SK-MEL-5 (cell line): ENCODE data around the gene SERGEF. TPM values are rescaled to one million over a fixed set of nuclear protein-coding genes. Genes with fewer than 3 reads are reported as not detected.

Experiments used
- DNase-seq: peaks from one replicate; pipeline ENCODE4 v3.0.0-alpha.2; 2016; ENCODE audit warnings: low read depth, low spot score
- in situ Hi-C: cut with HindIII; loops from 2 replicates; pipeline ENCODE4 v1.10.0; 2016; ENCODE audit warnings: low sequenced_read_pairs, high pct_unique_total_duplicates, low pct_unique_long_range_greater_than_20kb
- total RNA-seq: library from RNA; depleted of rRNA; stranded (reverse); fragments of >200 nt; shearing (Covaris generic); gene quantifications from 2 replicates; pipeline ENCODE4 v1.2.3, GENCODE V29; 2014

SERGEF gene
- total RNA-seq, 1 experiment from 2014 or later, result 35.1 TPM

GRCh38 chr11:17791144-17791543 is 221.7 kb downstream of the SERGEF start:
- DNase-seq, result no peak
- in situ Hi-C loops, result no loop called here

DNA sequence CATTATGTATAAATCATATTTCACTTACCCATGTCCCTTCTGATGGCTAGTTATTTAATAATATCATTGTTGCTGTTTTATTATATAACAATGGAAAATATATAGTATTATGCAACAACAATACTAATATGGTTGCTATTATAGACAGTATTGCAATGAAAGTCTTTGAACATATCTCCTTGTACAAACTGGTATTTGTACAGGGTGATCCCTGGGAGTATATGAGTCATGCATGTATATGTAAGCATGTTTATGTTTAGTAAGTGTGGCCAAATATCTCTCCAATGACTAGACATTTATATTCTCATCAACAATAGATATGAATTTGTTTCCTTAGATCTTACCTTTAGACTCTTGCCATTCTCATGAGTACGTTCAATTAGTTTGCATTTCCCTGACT is 222.4 kb downstream of the SERGEF start:
- DNase-seq, result no peak
- in situ Hi-C loops, result no loop called here

- in situ Hi-C loops, result no loop called here
- no peak for DNase-seq
Observed at GRCh38 chr11:17788084-17788483, 224.8 kb downstream of the SERGEF start.

DNA sequence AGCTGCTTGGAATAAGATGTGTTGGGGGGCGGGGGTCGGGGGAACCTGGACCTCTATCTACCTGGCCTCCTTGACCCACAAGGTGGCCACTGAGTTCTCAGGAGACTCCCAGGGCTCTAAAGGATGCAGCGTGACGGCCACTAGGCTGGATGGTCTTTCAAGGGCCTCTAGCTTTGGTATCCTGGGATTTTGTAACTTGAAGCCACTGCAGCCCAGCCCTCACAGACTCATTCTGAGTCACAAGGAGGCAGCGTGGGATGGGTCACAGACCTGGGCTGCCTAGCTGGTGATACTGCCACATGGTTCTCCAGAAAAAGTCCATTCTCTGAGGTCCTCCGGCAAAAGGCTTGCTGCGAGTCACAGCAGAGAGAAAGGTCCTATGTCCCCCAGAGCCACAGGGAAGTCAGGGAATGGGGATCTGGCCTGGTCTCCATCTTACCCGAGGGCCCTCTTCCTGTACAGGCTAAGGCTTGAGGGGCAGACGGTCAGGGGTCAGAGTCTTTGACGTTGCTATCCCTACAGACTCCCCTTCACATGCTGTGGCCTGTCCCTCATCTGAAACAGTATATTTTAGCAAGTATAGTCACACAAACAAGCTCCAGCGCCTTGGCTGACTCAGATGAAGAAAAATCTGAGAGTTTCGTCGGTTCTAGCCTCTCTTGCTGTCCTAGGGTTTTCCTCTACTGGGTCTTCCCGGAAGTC is 225.9 kb downstream of the SERGEF start:
- no peak for DNase-seq
- in situ Hi-C loops, result no loop called here

GRCh38 chr11:17783878-17784277 is 229.0 kb downstream of the SERGEF start:
- DNase-seq, result no peak
- in situ Hi-C loops, result no loop called here

- in situ Hi-C loops, result no loop called here
- DNase-seq, result no peak
Observed at GRCh38 chr11:17782603-17783337, 230.1 kb downstream of the SERGEF start.

DNA sequence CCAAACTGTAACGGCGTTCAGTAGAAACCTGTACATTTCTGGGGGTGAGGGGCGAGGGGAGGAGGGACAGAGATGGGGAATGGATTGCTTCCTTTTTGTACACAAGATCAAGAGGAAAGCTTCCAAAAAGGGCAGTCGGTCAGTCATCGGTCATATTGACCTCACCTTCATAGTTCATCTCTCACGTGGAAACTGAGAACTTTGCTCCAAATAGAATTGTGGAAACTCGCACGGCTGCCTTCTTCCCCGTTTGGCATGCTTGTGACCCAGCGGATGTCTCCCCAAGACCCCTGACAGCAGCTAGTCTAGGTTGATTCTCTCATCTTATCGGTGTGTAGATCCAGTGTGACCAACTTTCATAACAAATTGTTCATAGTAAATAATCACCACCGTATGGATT is 230.7 kb downstream of the SERGEF start:
- DNase-seq, result no peak
- in situ Hi-C loops, result no loop called here

- no peak for DNase-seq
- in situ Hi-C loops, result no loop called here
Observed at GRCh38 chr11:17781626-17782025, 231.2 kb downstream of the SERGEF start.

DNA sequence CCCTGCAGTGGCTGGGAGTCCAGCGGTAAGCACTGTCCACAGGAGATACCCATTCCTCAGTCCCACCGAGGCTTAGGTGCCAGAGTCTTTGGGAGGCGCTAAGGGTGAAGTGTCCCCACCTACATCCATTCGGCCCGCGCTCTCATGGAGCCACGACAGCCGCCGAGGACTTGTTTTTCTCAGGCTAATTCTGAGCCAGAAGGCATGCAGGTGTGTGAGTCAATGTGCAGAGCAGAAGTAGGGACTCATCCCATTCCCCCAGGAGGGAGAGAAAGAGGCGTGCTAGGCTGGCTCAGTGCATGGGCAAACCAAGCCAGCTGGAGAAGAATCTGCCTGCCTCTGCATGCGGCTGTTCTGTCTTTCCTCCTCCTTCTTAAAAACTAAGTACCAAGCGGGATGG is 231.6 kb downstream of the SERGEF start:
- in situ Hi-C loops, result no loop called here
- DNase-seq, result no peak

GRCh38 chr11:17780668-17781067 is 232.2 kb downstream of the SERGEF start:
- DNase-seq, result no peak
- in situ Hi-C loops, result no loop called here

- in situ Hi-C loops, result no loop called here
- DNase-seq, result no peak
Observed at GRCh38 chr11:17779861-17780594, 232.8 kb downstream of the SERGEF start.

- no peak for DNase-seq
- in situ Hi-C loops, result no loop called here
Observed at GRCh38 chr11:17778956-17779860, 233.6 kb downstream of the SERGEF start.

DNA sequence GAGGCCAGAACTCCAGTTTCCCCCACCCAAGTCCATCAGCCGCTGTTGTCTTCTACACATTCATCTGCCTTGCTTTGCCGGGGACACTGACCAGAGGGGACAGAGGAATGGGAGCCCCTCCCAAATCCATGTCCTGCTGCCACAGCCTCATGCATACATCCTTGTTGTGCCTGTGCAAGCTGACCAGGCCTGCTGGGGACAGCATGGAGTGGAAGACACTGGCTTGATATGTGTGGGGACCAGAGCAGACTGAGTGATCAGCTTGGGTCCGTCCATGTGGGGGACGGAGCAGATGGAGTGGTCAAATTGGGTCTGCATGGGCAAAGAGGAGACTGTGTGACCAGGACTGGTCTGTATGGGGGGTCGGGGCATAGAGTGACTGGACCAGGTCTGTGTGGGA is 234.5 kb downstream of the SERGEF start:
- in situ Hi-C loops, result no loop called here
- no peak for DNase-seq

DNA sequence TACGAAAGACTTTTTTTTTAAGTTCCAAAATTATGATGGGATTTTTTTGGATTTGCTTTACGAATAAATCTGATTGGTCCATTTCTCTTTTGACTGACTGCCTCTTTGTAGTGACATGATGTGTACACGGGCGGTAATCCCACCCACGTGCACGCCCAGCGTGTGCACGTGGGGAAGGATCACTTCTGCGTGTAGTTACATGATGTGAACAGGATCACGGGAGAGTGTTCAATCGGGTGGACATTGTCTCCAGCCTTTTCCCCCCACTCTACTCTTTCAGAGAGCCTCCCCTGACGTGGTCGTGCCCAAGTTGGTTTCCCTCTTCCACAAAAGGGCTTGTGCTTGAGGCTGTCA is 235.1 kb downstream of the SERGEF start:
- in situ Hi-C loops, result no loop called here
- DNase-seq, result no peak

DNA sequence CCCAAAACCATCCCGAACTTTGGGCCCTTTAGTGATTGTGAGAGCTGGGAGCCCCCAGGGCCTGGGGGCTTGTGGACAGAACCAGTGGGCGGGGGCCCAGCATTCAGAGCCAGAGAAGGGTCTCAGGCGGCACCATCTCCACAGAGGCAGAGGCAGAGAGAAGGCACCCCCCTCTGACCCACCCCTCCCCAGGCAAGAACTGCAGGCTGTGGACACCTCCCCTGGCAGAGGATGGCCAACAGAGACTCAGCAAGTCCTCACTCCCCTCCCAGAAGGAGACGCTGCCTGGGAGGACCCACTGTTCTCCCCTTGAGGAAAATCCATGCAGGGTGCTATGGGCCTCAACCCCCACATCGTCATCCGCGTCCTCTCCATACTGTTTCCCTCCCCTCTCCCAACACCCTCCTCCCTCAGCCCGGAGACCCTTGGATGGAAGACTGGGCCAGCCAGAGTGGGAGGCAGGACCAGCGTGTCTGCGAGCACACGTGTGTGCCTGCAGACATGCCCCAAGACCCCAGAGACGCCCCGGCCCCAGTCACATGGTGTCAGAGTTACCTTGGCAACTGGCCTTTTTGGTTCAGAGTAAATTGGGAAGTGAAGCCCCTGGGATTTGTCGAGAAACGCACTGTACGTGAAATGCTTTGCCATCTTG is 235.6 kb downstream of the SERGEF start:
- no peak for DNase-seq
- in situ Hi-C loops, result no loop called here

DNA sequence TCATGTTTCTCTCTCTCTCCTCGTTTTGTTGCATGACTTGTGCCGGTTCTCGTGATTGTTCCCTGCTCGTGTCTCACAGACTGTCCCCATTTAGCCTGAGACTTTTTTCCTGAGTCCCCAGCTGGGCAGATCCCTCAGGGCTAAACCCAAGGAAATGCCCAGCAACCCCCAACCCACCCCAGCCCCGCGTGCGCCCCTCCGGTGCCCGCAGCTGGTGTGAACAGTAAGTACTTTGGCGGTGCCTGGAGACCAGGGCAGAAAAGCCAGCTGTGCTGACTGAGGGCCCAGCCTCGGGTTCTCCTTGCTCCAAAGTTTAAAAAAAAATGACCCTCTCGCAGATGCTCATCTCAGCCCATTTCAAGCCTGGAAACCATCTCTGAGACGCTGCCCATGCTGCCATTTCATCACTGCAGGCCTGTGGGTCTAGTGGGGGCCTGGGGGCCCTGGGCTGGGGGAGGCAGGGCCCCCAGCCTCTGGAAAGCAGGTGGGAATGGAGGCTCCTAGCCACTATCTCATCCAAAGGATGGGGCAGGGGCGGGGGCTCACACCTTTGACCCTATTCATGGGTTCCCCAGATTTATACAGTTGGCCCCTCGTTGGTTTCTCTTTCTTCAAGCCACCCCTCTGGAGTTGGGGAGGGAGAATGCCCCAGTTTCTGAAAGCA is 236.5 kb downstream of the SERGEF start:
- DNase-seq, result no peak
- in situ Hi-C loops, result no loop called here
